SIG-M5 treated with dmso at 0.1 percent for 504 hours (cell line): ENCODE results near the gene WNT6.

Experiments
- DNase-seq: peaks from one replicate; lab custom pipeline; 2025; ENCODE audit not compliant: unreplicated experiment; lab: John Stamatoyannopoulos, UW

Gene WNT6

GRCh38 chr2:218877331-218877730 is 17.7 kb downstream of the WNT6 start:
- no peak for DNase-seq

- DNase-seq: no peak
Observed at GRCh38 chr2:218877891-218878290, 18.3 kb downstream of the WNT6 start.

- DNase-seq: no peak
Observed at GRCh38 chr2:218878486-218878885, 18.9 kb downstream of the WNT6 start.

- no peak for DNase-seq
Observed at GRCh38 chr2:218878926-218879761, 19.5 kb downstream of the WNT6 start.

- no peak for DNase-seq
Observed at GRCh38 chr2:218879776-218880101, 20.1 kb downstream of the WNT6 start.

GRCh38 chr2:218880102-218880858 is 20.7 kb downstream of the WNT6 start, which contains the start of gene WNT10A:
TSS of gene WNT10A (plus strand) at chr2:218880852. CDS start at chr2:218880996, 144 bp downstream.
- no peak for DNase-seq

- DNase-seq: no peak
Observed at GRCh38 chr2:218880859-218881594, 21.4 kb downstream of the WNT6 start.

- no peak for DNase-seq
Observed at GRCh38 chr2:218881744-218882460, 22.3 kb downstream of the WNT6 start.

GRCh38 chr2:218882461-218882816 is 22.8 kb downstream of the WNT6 start:
- DNase-seq: no peak

- no peak for DNase-seq
Observed at GRCh38 chr2:218882866-218883366, 23.3 kb downstream of the WNT6 start.

GRCh38 chr2:218883491-218884490 is 24.2 kb downstream of the WNT6 start:
- DNase-seq: no peak

- DNase-seq: no peak
Observed at GRCh38 chr2:218884519-218884918, 24.9 kb downstream of the WNT6 start.

GRCh38 chr2:218885981-218886947 is 26.7 kb downstream of the WNT6 start:
- DNase-seq: no peak

- DNase-seq: no peak
Observed at GRCh38 chr2:218887079-218887478, 27.5 kb downstream of the WNT6 start.

GRCh38 chr2:218888341-218888740 is 28.7 kb downstream of the WNT6 start:
- no peak for DNase-seq

- DNase-seq: no peak
Observed at GRCh38 chr2:218889937-218890336, 30.3 kb downstream of the WNT6 start.

GRCh38 chr2:218890369-218890768 is 30.8 kb downstream of the WNT6 start:
- no peak for DNase-seq
